Measurements from ENCODE around the gene TUBA1C.
"Not testable (repeated sequence)": the region's sequence is repeated elsewhere in the genome, so short reads cannot be mapped to it uniquely, and the experiment has no call there.

Gene TUBA1C

DNA sequence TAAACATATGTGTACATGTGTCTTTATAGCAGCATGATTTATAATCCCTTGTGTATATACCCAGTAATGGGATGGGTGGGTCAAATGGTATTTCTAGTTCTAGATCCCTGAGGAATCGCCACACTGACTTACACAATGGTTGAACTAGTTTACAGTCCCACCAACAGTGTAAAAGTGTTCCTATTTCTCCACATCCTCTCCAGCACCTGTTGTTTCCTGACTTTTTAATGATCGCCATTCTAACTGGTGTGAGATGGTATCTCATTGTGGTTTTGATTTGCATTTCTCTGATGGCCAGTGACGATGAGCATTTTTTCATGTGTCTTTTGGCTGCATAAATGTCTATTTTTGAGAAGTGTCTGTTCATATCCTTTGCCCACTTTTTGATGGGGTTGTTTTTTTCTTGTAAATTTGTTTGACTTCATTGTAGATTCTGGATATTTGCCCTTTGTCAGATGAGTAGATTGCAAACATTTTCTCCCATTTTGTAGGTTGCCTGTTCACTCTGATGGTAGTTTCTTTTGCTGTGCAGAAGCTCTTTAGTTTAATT, 45.6 kb downstream of the TUBA1C start:
- DNase-seq, ATAC-seq: not testable (repeated sequence)

DNA sequence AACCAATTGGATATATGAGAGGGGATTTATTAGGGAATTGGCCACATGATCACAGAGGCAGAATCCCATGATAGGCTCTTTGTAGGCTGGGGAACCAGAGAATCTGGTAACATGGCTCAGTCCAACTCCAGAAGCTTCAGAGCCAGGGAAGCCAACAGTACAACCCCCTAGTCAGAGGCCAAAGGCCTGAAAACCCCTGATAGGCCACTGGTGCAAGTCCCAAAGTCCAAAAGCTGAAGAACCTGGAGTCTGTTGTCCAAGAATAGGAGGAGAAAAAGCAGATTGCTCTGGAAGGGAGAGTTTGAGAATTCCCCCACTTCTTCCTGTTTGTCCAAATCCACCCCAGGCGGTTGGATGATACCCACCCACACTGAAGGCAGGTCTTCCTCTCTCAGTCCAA, 49.9 kb downstream of the TUBA1C start:
- DNase-seq (no peak), ATAC-seq (no peak)

DNA sequence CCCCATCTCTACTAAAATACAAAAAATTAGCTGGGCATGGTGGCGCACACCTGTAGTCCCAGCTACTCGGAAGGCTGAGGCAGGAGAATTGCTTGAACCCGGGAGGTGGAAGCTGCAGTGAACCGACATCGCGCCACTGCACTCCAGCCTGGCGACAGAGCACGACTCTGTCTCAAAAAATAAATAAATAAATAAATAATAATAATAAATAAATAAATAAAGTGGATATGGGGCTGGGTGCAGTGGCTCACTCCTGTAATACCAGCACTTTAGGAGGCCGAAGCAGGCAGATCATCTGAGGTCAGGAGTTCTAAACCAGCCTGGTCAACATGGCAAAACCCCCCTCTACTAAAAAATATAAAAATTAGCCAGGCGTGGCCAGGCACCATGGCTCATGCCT, 52.2 kb downstream of the TUBA1C start:
- DNase-seq, ATAC-seq: not testable (repeated sequence)

DNA sequence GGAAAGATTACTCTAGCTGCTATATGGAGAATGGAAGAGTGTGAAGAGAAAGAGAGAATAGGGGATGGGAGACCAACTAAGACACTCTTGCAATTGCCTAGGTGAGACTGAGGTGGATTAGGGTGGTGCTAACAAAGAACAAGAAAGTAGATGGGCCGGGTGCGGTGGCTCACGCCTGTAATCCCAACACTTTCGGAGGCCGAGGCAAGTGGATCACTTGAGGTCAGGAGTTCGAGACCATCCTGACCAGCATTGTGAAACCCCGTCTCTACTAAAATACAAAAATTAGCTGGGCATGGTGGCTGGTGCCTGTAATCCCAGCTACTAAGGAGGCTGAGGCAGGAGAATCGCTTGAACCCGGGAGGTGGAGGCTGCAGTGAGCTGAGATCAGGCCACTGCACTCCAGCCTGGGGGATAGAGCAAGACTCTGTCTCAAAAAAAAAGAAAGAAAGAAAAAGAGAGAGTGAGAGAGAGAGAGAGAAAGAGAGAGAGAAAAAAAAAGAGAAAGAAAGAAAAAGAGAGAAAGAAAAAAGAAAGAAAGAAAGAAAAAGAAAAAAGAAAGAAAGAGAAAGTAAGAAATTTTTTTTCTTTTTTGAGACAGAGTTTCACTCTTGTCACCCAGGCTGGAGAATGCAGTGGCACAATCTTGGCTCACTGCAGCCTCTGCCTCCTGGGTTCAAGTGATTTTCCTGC, 55.7 kb downstream of the TUBA1C start:
- not testable (repeated sequence) for ATAC-seq, DNase-seq

DNA sequence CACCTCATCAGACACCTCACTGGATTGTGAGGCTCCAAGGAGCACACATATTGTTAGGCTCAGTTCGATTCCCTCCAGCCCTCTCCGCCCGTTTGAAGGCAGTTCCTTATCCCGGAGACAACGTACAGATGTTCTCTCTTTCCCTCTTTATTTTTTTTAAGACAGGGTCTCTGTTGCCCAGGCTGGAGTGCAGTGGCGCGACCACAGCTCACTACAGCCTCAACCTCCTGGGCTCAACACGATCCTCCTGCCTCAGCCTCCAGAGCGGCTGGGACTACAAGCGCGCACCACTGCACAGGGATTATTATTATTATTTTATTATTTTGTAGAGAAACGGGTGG, 57.5 kb downstream of the TUBA1C start:
- ATAC-seq (no peak), DNase-seq (no peak)

DNA sequence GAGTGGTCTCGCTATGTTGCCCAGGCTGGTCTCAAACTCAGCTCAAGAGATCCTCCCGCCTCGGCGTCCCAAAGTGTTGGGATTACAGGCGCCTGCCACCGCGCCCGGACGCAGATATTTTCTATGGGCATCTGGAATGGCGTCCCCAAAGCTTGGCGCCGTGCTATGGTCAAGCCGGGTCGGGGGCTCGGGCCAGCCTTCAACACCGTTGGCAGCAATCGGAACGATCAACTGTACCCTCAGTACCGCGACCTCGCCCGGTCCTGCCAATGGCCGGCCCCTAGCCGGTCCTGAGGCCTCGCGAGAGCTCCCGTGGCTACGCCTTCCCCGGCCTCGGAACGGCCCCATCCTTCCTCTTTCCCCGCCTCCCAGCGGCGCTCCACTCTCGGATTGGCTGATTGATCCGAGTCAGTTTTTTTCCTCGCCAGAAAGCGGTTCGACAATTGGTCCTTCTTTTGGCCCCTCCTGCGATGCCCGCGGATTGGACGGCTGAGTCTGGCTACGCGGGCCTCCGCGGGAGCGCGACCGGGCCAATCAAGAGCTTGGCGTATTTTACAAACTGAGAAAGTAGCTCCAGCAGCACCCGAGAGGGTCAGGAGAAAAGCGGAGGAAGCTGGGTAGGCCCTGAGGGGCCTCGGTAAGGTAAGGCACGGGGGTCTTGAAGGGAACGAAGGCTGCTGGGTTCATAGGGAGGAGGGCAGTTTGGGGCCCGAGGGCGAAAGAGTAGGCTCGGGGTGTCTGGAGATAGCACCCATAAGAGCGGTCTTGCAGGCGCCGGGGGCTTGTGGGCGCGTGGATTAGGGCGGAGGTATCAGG, 58.0 kb downstream of the TUBA1C start, which contains the start of gene TROAP:
Gene TROAP, plus strand, starts transcription at position 548 of the 816 bp plus-strand sequence. CDS start 354 bp downstream, outside the sequence.
- DNase-seq (peak; percentile 96), ATAC-seq (peak; percentile 98)

DNA sequence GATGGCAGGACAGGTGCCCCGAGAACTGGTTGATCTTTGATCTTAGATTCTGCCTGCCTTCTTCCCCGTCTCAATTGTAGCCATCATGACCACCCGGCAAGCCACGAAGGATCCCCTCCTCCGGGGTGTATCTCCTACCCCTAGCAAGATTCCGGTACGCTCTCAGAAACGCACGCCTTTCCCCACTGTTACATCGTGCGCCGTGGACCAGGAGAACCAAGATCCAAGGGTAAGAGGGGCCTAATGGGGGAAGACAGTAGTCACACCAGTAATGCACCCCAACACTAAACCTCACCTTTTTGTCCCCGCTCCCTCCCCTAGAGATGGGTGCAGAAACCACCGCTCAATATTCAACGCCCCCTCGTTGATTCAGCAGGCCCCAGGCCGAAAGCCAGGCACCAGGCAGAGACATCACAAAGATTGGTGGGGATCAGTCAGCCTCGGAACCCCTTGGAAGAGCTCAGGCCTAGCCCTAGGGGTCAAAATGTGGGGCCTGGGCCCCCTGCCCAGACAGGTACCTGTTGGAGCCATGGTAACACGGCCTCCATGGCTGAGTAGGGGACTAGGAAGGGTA, 58.7 kb downstream of the TUBA1C start:
- DNase-seq (no peak), ATAC-seq (no peak)

Data from stimulated activated naive CD8-positive, alpha-beta T cell treated with anti-CD3 and anti-CD28 coated beads, Interleukin-15, Interleukin-2, amounts not matched to agents 100 U/mL and 50 U/mL, for 24 hours (primary cell).